CD4-positive, CD25-positive, alpha-beta regulatory T cell (primary cell): ENCODE results near the gene SLC35A4. TPM values are rescaled to one million over a fixed set of nuclear protein-coding genes. Genes with fewer than 3 reads are reported as not detected.
"Not testable (repeated sequence)": the region's sequence is repeated elsewhere in the genome, so short reads cannot be mapped to it uniquely, and the experiment has no call there.

Source experiments
- ATAC-seq, 2 donors: fragments of 150-1000 bp; cut with Tn5 transposase; one replicate each; pipeline ENCODE4 v1.10.0; 2021; ENCODE audit warnings: low read depth in 2 of 2, moderate number of reproducible peaks in 2 of 2, moderate library complexity in 1 of 2
- DNase-seq, 3 donors: peaks; one replicate each; pipeline versions ENCODE4 v3.0.0 to v3.0.0-alpha.2; 2012 to 2022; ENCODE audit warnings: mixed read lengths in 1 of 3
- H3K27ac ChIP-seq: one replicate; pipeline ENCODE4 v1.7.0; 2013; ENCODE audit warnings: mild to moderate bottlenecking, low read length; ENCODE audit not compliant: insufficient read depth, poor library complexity, severe bottlenecking
- H3K27me3 ChIP-seq: one replicate; pipeline ENCODE4 v1.7.0; 2013; ENCODE audit warnings: low read length; ENCODE audit not compliant: control insufficient read depth, insufficient read depth
- H3K36me3 ChIP-seq: one replicate; pipeline ENCODE4 v1.7.0; 2013; ENCODE audit warnings: mild to moderate bottlenecking, low read length, moderate library complexity; ENCODE audit not compliant: control insufficient read depth, insufficient read depth
- H3K4me1 ChIP-seq: 2 replicates; pipeline ENCODE4 v1.7.0; 2013; ENCODE audit warnings: mild to moderate bottlenecking, low read length; ENCODE audit not compliant: insufficient read depth, control insufficient read depth, poor library complexity, severe bottlenecking
- H3K4me3 ChIP-seq: one replicate; pipeline ENCODE4 v1.7.0; 2013; ENCODE audit warnings: low read depth, mild to moderate bottlenecking, low read length, moderate library complexity
- H3K9me3 ChIP-seq, 2 experiments: 1 replicate in 1 of 2; 2 replicates in 1 of 2; pipeline ENCODE4 v1.7.0; 2013; ENCODE audit warnings: low read length in 2 of 2, mild to moderate bottlenecking in 1 of 2, moderate library complexity in 1 of 2; ENCODE audit not compliant: control insufficient read depth in 2 of 2
- H3K27ac Mint-ChIP-seq, 3 donors: one replicate each; pipeline ENCODE4 v1.8.0; 2020 to 2022; ENCODE audit warnings: mild to moderate bottlenecking in 3 of 3, mixed read lengths in 3 of 3, moderate library complexity in 2 of 3
- H3K27me3 Mint-ChIP-seq: one replicate; pipeline ENCODE4 v1.8.0; 2022; ENCODE audit warnings: mild to moderate bottlenecking, mixed read lengths
- H3K36me3 Mint-ChIP-seq: one replicate; pipeline ENCODE4 v1.8.0; 2020; ENCODE audit warnings: mixed read lengths
- H3K4me1 Mint-ChIP-seq, 4 donors: one replicate each; pipeline ENCODE4 v1.8.0; 2020 to 2022; ENCODE audit warnings: mixed read lengths in 4 of 4, mild to moderate bottlenecking in 1 of 4
- H3K4me3 Mint-ChIP-seq, 4 donors: one replicate each; pipeline ENCODE4 v1.8.0; 2020 to 2022; ENCODE audit warnings: mild to moderate bottlenecking in 4 of 4, mixed read lengths in 4 of 4, moderate library complexity in 3 of 4
- H3K9me3 Mint-ChIP-seq, 7 donors: one replicate each; pipeline ENCODE4 v1.8.0; 2020 to 2022; ENCODE audit warnings: mixed read lengths in 7 of 7, mild to moderate bottlenecking in 3 of 7, moderate library complexity in 2 of 7
- polyA plus RNA-seq, 4 donors: library from polyadenylated mRNA; unstranded; fragments of 300-500 nt; fragmentation: Illumina TruSeq; gene quantifications; one replicate each; pipeline ENCODE4 v1.2.3, GENCODE V29; 2021
- total RNA-seq: library from RNA; stranded (reverse); gene quantifications from one replicate; pipeline ENCODE4 v1.2.3, GENCODE V29; 2022

The SLC35A4 gene
- total and polyA plus RNA-seq, 5 donors from 2014 or later: 35.0 to 89.5 (median 77.4) TPM

- no peak overlapping the region for H3K27ac Mint-ChIP-seq
- no peaks in the 10 kb centered on the region for H3K27me3 ChIP-seq
- H3K27ac ChIP-seq: no peak overlapping the region
- peaks cover 0 to 3% (median 0%) of the 10 kb centered on the region in 7 donors for H3K9me3 Mint-ChIP-seq
- H3K36me3 ChIP-seq: no peaks in the 10 kb centered on the region
- H3K4me3 ChIP-seq: no peak overlapping the region
- ATAC-seq: no peak
- no peak overlapping the region for H3K4me3 Mint-ChIP-seq
- H3K36me3 Mint-ChIP-seq: peaks cover 14% of the 10 kb centered on the region
- H3K27me3 Mint-ChIP-seq: peaks cover 10% of the 10 kb centered on the region
- no peak for DNase-seq
- H3K9me3 ChIP-seq: no peaks in the 10 kb centered on the region
- H3K4me1 Mint-ChIP-seq: peaks cover 0 to 13% (median 7%) of the 10 kb centered on the region in 4 donors
- no peaks in the 10 kb centered on the region for H3K4me1 ChIP-seq
Observed at GRCh38 chr5:140575309-140575708, 10.7 kb downstream of the SLC35A4 start.

- Histone ChIP-seq H3K4me1 (no peaks in the 10 kb centered on the region), H3K27me3 (no peaks in the 10 kb centered on the region), H3K36me3 (no peaks in the 10 kb centered on the region), H3K27ac (no peak overlapping the region), H3K4me3 (no peak overlapping the region), H3K9me3 (no peaks in the 10 kb centered on the region)
- peak in 1 of 3 donors; percentile 29 for DNase-seq
- Mint-ChIP-seq H3K27me3 (peaks cover 14% of the 10 kb centered on the region), H3K27ac (peak overlapping the region in 2 of 3 donors; percentile 23 to 62), H3K36me3 (peaks cover 6% of the 10 kb centered on the region), H3K4me1 (peaks cover 0 to 11% (median 4%) of the 10 kb centered on the region in 4 donors), H3K4me3 (no peak overlapping the region), H3K9me3 (peaks cover 0 to 1% (median 0%) of the 10 kb centered on the region in 7 donors)
- peak; percentile 53 to 59 for ATAC-seq
Observed at GRCh38 chr5:140576776-140577201, 12.2 kb downstream of the SLC35A4 start.

DNA sequence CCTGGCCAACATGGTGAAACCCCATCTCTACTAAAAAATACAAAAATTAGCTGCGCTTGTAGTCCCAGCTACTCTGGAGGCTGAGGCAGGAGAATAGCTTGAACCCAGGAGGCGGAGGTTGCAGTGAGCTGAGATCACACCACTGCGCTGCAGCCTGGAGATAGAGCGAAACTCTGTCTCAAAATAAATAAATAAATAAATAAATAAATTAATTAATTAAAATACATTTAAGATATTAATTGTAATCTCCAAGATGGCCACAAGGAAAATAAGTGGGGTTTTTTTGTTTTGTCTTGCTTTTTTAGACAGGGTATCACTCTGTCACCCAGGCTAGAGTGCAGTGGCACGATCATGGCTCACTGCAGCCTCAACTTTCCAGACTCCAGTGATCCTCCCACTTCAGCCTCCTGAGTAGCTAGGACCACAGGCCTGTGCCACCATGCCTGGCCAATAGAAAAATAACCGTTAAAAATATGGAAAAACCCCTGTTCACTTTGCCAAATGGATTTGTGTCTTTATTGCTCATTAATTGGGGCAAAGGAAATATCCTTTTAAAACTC lies 14.6 kb downstream of the SLC35A4 start:
- not testable (repeated sequence) for ATAC-seq, H3K4me1 ChIP-seq, H3K9me3 ChIP-seq, H3K4me3 ChIP-seq, H3K27ac ChIP-seq, H3K27me3 ChIP-seq, H3K36me3 Mint-ChIP-seq, DNase-seq, H3K36me3 ChIP-seq, H3K9me3 Mint-ChIP-seq, H3K4me3 Mint-ChIP-seq, H3K27ac Mint-ChIP-seq
- Mint-ChIP-seq H3K27me3 (peaks cover 34% of the 10 kb centered on the region), H3K4me1 (peaks cover 0 to 11% (median 4%) of the 10 kb centered on the region in 4 donors)

GRCh38 chr5:140587495-140587894 lies 22.9 kb downstream of the SLC35A4 start:
- H3K4me1 ChIP-seq: no peaks in the 10 kb centered on the region
- H3K4me3 ChIP-seq: no peak overlapping the region
- Mint-ChIP-seq H3K27me3 (peaks cover 18% of the 10 kb centered on the region), H3K36me3 (no peaks in the 10 kb centered on the region), H3K9me3 (peaks cover 0 to 9% (median 3%) of the 10 kb centered on the region in 7 donors), H3K4me1 (no peaks in the 10 kb centered on the region), H3K4me3 (no peak overlapping the region), H3K27ac (no peak overlapping the region)
- H3K9me3 ChIP-seq: no peaks in the 10 kb centered on the region
- DNase-seq (no peak), ATAC-seq (no peak)
- H3K27me3 ChIP-seq: peaks cover 5% of the 10 kb centered on the region
- H3K36me3 ChIP-seq: no peaks in the 10 kb centered on the region
- no peak overlapping the region for H3K27ac ChIP-seq

GRCh38 chr5:140588311-140589070 lies 23.9 kb downstream of the SLC35A4 start:
- Histone ChIP-seq H3K36me3 (no peaks in the 10 kb centered on the region), H3K4me1 (no peaks in the 10 kb centered on the region), H3K9me3 (no peaks in the 10 kb centered on the region), H3K27me3 (peaks cover 3% of the 10 kb centered on the region), H3K27ac (no peak overlapping the region), H3K4me3 (no peak overlapping the region)
- Mint-ChIP-seq H3K4me1 (no peaks in the 10 kb centered on the region), H3K9me3 (peaks cover 0 to 4% (median under 1%) of the 10 kb centered on the region in 7 donors), H3K36me3 (no peaks in the 10 kb centered on the region), H3K4me3 (no peak overlapping the region), H3K27me3 (peaks cover 11% of the 10 kb centered on the region), H3K27ac (no peak overlapping the region)
- no peak for DNase-seq
- no peak for ATAC-seq

GRCh38 chr5:140590861-140591260 lies 26.2 kb downstream of the SLC35A4 start:
- Mint-ChIP-seq H3K4me3 (no peak overlapping the region), H3K27me3 (peaks cover 9% of the 10 kb centered on the region), H3K36me3 (no peaks in the 10 kb centered on the region), H3K27ac (no peak overlapping the region), H3K9me3 (peaks cover 0 to 2% (median 0%) of the 10 kb centered on the region in 7 donors), H3K4me1 (no peaks in the 10 kb centered on the region)
- no peaks in the 10 kb centered on the region for H3K36me3 ChIP-seq
- no peaks in the 10 kb centered on the region for H3K4me1 ChIP-seq
- no peak overlapping the region for H3K4me3 ChIP-seq
- DNase-seq (no peak), ATAC-seq (no peak)
- H3K27ac ChIP-seq: no peak overlapping the region
- no peaks in the 10 kb centered on the region for H3K27me3 ChIP-seq
- H3K9me3 ChIP-seq: no peaks in the 10 kb centered on the region

- no peaks in the 10 kb centered on the region for H3K36me3 Mint-ChIP-seq
- peaks cover 10% of the 10 kb centered on the region for H3K27me3 Mint-ChIP-seq
- DNase-seq (no peak), ATAC-seq (no peak)
- Histone ChIP-seq H3K27me3 (no peaks in the 10 kb centered on the region), H3K4me1 (no peaks in the 10 kb centered on the region), H3K4me3 (no peak overlapping the region), H3K27ac (no peak overlapping the region), H3K36me3 (no peaks in the 10 kb centered on the region), H3K9me3 (no peaks in the 10 kb centered on the region)
- H3K4me3 Mint-ChIP-seq: no peak overlapping the region
- H3K27ac Mint-ChIP-seq: no peak overlapping the region
- peaks cover 0 to 2% (median 0%) of the 10 kb centered on the region in 7 donors for H3K9me3 Mint-ChIP-seq
- no peaks in the 10 kb centered on the region for H3K4me1 Mint-ChIP-seq
Observed at GRCh38 chr5:140591747-140592372, 27.2 kb downstream of the SLC35A4 start.
